ENCODE results near the gene ADAP2.

Gene ADAP2

GRCh38 chr17:31008374-31009041 is 86.8 kb downstream of the ADAP2 start:
- no peak for TF ChIP-seq CTCF (IDR thresholded peaks at IDR 0.05)
- no peak for TF ChIP-seq ZFX (IDR thresholded peaks at IDR 0.05; ENCODE audit: borderline replicate concordance)
- peak overlapping the region; percentile 78 for H3K27ac ChIP-seq

Measured in 22Rv1 (cell line).